Upper lobe of right lung (tissue), 1 donor: ENCODE results near the gene ENPEP. TPM values are rescaled to one million over a fixed set of nuclear protein-coding genes. Genes with fewer than 3 reads are reported as not detected.

Experiments
- ATAC-seq: fragments of 200-7000 bp; cut with Tn5 transposase; one replicate; pipeline ENCODE4 v1.9.1; 2020; ENCODE audit warnings: mild to moderate bottlenecking, moderate library complexity
- DNase-seq: peaks from one replicate; pipeline ENCODE4 v3.0.0-alpha.2; 2020
- H3K27ac ChIP-seq: fragments of 200-600 bp; one replicate; pipeline ENCODE4 v1.8.0; 2022
- H3K27me3 ChIP-seq: fragments of 200-600 bp; one replicate; pipeline ENCODE4 v1.8.0; 2022; ENCODE audit warnings: mild to moderate bottlenecking
- H3K36me3 ChIP-seq: fragments of 200-600 bp; one replicate; pipeline ENCODE4 v1.8.0; 2022
- H3K4me1 ChIP-seq: fragments of 200-600 bp; one replicate; pipeline ENCODE4 v1.8.0; 2022
- H3K4me3 ChIP-seq: fragments of 200-600 bp; one replicate; pipeline ENCODE4 v1.8.0; 2022; ENCODE audit warnings: mild to moderate bottlenecking
- H3K9me3 ChIP-seq: fragments of 200-600 bp; one replicate; pipeline ENCODE4 v1.8.0; 2022
- intact Hi-C: fragments of 100-400 bp; cut with DNase I; formaldehyde crosslinking; loops from one replicate; pipeline ENCODE4 v1.11.0; 2022
- total RNA-seq: library from RNA; stranded (reverse); fragmentation: NEBNext Ultra II Directional; extraction: Animal tissue kit (Norgen Biotek cat#: 25700); gene quantifications from one replicate; pipeline ENCODE4 v1.2.1, GENCODE V29; 2021
- TF ChIP-seq, protein P1 (sequence below): fragments of 200-600 bp; IDR thresholded peaks from one replicate; pipeline ENCODE4 v1.8.0; 2022; ENCODE audit warnings: antibody characterized with exemption
- donor health status: DM: no; HTN: yes; CAD: no; lungs with severe emphysema.

ENPEP gene
- total RNA-seq, 1 donor from 2014 or later = 7.5 TPM

DNA sequence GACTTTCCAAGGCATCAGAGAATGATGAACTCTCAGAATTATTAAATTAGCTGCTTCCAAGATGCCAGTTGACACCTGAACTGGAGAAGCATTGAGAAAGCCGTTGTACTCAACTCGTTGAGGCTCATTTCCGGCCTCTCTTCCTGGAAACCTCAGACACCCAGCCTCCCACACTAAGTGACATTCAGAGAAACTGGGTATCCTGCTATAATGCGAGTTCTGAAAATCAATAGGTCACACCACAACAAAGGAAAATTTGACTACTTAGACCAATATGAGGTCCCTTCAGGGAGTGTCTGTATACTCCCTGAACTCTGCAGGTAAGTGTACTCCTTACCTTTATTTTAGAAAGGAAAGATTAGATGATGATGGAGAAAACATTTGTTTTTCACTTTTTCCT lies 51.2 kb downstream of the ENPEP start:
- intact Hi-C loops = no loop called here
- H3K4me3 ChIP-seq = no peak overlapping the region
- H3K9me3 ChIP-seq = no peaks in the 10 kb centered on the region
- DNase-seq = no peak
- no peaks in the 10 kb centered on the region for H3K4me1 ChIP-seq
- peaks cover 5% of the 10 kb centered on the region for H3K27me3 ChIP-seq
- TF ChIP-seq, protein P1, sequence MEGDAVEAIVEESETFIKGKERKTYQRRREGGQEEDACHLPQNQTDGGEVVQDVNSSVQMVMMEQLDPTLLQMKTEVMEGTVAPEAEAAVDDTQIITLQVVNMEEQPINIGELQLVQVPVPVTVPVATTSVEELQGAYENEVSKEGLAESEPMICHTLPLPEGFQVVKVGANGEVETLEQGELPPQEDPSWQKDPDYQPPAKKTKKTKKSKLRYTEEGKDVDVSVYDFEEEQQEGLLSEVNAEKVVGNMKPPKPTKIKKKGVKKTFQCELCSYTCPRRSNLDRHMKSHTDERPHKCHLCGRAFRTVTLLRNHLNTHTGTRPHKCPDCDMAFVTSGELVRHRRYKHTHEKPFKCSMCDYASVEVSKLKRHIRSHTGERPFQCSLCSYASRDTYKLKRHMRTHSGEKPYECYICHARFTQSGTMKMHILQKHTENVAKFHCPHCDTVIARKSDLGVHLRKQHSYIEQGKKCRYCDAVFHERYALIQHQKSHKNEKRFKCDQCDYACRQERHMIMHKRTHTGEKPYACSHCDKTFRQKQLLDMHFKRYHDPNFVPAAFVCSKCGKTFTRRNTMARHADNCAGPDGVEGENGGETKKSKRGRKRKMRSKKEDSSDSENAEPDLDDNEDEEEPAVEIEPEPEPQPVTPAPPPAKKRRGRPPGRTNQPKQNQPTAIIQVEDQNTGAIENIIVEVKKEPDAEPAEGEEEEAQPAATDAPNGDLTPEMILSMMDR = no peak
- H3K36me3 ChIP-seq = no peaks in the 10 kb centered on the region
- no peak for ATAC-seq
- no peak overlapping the region for H3K27ac ChIP-seq

DNA sequence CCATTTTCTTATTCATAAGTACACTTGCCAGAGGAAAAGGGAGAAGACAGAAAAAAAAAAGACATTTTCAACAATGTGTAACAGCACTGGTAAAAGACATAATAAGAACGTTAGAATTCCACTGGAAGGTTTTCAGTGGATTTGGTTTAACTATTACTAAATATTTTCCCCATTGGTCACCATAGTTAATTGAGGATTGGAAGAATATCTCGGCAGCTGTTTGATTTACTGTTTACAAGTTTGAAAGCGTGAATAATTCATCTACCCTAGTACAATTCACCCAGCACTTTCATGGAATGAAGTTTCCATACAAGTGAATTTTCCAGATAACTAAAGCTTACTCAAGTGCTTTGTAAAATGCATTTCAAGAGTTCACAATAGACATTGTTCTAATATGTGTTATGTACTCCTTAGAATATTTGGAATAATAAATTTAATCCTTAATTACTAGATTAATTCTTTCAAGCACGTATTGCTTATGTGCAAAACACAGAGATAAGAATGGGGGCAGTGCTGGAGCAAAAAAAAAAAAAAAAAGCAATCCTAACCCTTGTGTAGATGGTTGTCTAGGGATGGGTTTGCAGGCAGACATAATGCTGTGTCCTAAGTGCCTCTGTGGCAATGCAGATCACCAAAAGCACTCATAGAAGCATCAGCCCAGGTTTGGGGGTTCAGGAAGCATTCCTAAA lies 57.1 kb downstream of the ENPEP start:
- ATAC-seq (no peak), DNase-seq (no peak)
- TF ChIP-seq, protein P1 = no peak
- H3K27me3 ChIP-seq = no peaks in the 10 kb centered on the region
- H3K4me1 ChIP-seq = no peaks in the 10 kb centered on the region
- no peak overlapping the region for H3K27ac ChIP-seq
- H3K9me3 ChIP-seq = no peaks in the 10 kb centered on the region
- no peaks in the 10 kb centered on the region for H3K36me3 ChIP-seq
- intact Hi-C loops = no loop called here
- H3K4me3 ChIP-seq = no peak overlapping the region

DNA sequence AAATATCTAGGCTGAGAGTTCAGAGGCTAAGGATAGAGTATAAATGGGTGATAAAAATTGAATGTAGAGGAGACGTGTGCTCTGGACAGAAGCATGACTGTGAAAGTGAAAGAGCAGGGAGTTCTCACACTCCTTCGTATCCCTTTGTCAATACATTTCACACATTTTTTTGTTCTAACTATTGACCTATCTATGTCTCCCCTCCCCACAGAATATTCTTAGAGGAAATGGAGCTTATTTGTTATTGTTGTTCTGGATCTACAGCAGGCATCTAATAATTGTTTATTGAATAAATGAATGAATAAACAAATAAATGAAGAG lies 57.6 kb downstream of the ENPEP start:
- H3K4me3 ChIP-seq = no peak overlapping the region
- H3K27ac ChIP-seq = no peak overlapping the region
- H3K9me3 ChIP-seq = no peaks in the 10 kb centered on the region
- intact Hi-C loops = no loop called here
- no peak for DNase-seq
- ATAC-seq = no peak
- TF ChIP-seq, protein P1 = no peak
- H3K4me1 ChIP-seq = no peaks in the 10 kb centered on the region
- H3K36me3 ChIP-seq = no peaks in the 10 kb centered on the region
- no peaks in the 10 kb centered on the region for H3K27me3 ChIP-seq

DNA sequence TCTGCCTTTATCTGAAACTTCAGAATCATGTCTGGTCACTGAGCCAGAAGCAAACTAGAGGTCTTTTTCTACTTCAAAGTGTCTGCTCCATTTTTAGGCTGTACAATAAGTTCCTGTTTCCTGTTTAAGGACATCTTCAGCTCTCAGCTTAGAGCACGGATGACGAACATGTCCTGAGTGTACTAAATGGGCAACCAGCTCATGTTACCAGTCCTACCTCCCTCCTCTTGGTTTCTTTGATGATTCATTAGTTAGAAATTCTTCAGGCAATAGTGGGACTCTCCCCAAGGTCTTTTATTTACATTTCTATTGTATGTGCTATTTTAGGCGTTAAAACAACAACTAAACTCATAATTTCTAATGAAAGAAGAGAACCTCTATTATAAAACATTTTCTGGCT lies 58.0 kb downstream of the ENPEP start:
- H3K4me1 ChIP-seq = no peaks in the 10 kb centered on the region
- no peak overlapping the region for H3K4me3 ChIP-seq
- TF ChIP-seq, protein P1 = no peak
- no peak overlapping the region for H3K27ac ChIP-seq
- intact Hi-C loops = no loop called here
- no peaks in the 10 kb centered on the region for H3K36me3 ChIP-seq
- peak; percentile 91 for ATAC-seq
- H3K27me3 ChIP-seq = no peaks in the 10 kb centered on the region
- no peaks in the 10 kb centered on the region for H3K9me3 ChIP-seq
- DNase-seq = no peak

DNA sequence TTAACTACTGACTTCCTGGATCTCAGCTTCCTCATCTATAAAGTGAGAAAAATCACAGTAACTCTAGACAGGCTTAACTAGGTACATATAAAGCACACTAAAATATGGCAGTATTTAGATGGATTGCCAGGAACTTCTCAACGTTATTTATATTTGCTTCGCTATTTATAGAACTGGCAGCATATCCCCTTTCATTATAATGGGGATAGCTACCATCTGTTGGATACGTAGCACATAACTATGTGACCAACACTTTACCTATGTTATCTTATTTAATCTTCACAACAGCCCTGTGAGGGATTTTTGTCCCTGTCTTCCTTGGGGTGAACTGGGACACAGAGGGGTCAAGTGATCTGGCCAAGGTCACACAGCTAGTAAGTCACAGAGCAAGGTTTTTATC lies 64.6 kb downstream of the ENPEP start:
- no peak overlapping the region for H3K4me3 ChIP-seq
- no peaks in the 10 kb centered on the region for H3K9me3 ChIP-seq
- H3K36me3 ChIP-seq = no peaks in the 10 kb centered on the region
- TF ChIP-seq, protein P1 = no peak
- no peaks in the 10 kb centered on the region for H3K4me1 ChIP-seq
- DNase-seq = no peak
- ATAC-seq = no peak
- H3K27ac ChIP-seq = no peak overlapping the region
- intact Hi-C loops = no loop called here
- no peaks in the 10 kb centered on the region for H3K27me3 ChIP-seq

- H3K9me3 ChIP-seq = no peaks in the 10 kb centered on the region
- TF ChIP-seq, protein P1 = no peak
- H3K4me3 ChIP-seq = no peak overlapping the region
- H3K4me1 ChIP-seq = no peaks in the 10 kb centered on the region
- no peaks in the 10 kb centered on the region for H3K36me3 ChIP-seq
- no peak for ATAC-seq
- no peaks in the 10 kb centered on the region for H3K27me3 ChIP-seq
- no peak overlapping the region for H3K27ac ChIP-seq
- no peak for DNase-seq
- intact Hi-C loops = no loop called here
Observed at GRCh38 chr4:110540982-110541451, 65.1 kb downstream of the ENPEP start.
